Karpas-422 (cell line): ENCODE measurements around the gene MYOF. TPM values are rescaled to one million over a fixed set of nuclear protein-coding genes. Genes with fewer than 3 reads are reported as not detected.
"Not testable (repeated sequence)": the region's sequence is repeated elsewhere in the genome, so short reads cannot be mapped to it uniquely, and the experiment has no call there.

Experiments used
- DNase-seq: peaks from one replicate; pipeline ENCODE4 v3.0.0-alpha.2; 2015
- H2AFZ ChIP-seq: fragments of 200-600 bp; sonication (generic); 2 replicates; pipeline ENCODE4 v1.6.1; 2014; ENCODE audit warnings: antibody characterized with exemption, low read length, mixed read lengths
- H3K27ac ChIP-seq: fragments of 200-600 bp; sonication (generic); 2 replicates; pipeline ENCODE4 v1.5.1; 2014; ENCODE audit warnings: mild to moderate bottlenecking, low read length, moderate library complexity
- H3K27me3 ChIP-seq: fragments of 200-600 bp; sonication (generic); 2 replicates; pipeline ENCODE4 v1.6.1; 2014; ENCODE audit warnings: low read length, mixed read lengths
- H3K36me3 ChIP-seq: fragments of 200-600 bp; sonication (generic); 2 replicates; pipeline ENCODE4 v1.6.1; 2014; ENCODE audit warnings: low read length, mixed read lengths; ENCODE audit not compliant: insufficient read depth
- H3K4me1 ChIP-seq: fragments of 200-600 bp; sonication (generic); 2 replicates; pipeline ENCODE4 v1.6.1; 2014; ENCODE audit warnings: mild to moderate bottlenecking, low read length, mixed read lengths
- H3K4me2 ChIP-seq: fragments of 200-600 bp; sonication (generic); 2 replicates; pipeline ENCODE4 v1.6.1; 2014; ENCODE audit warnings: low read length, low read depth, mild to moderate bottlenecking; ENCODE audit not compliant: poor library complexity, severe bottlenecking
- H3K4me3 ChIP-seq: fragments of 200-600 bp; sonication (generic); 2 replicates; pipeline ENCODE4 v1.5.1; 2014; ENCODE audit warnings: mild to moderate bottlenecking, antibody characterized with exemption, low read length, mixed read lengths
- H3K79me2 ChIP-seq: fragments of 200-600 bp; sonication (generic); 2 replicates; pipeline ENCODE4 v1.6.1; 2014; ENCODE audit warnings: mild to moderate bottlenecking, low read length, mixed read lengths
- H3K9ac ChIP-seq: fragments of 200-600 bp; sonication (generic); 2 replicates; pipeline ENCODE4 v1.6.0; 2014; ENCODE audit warnings: low read length
- H3K9me2 ChIP-seq: fragments of 200-600 bp; sonication (generic), shearing (Covaris generic); replicated peaks from 2 replicates; pipeline ENCODE4 v1.6.0; 2014; ENCODE audit warnings: mild to moderate bottlenecking, low read length, moderate library complexity; ENCODE audit not compliant: insufficient read depth
- H3K9me3 ChIP-seq: fragments of 300-700, 200-600 bp; sonication (generic); 2 replicates; pipeline ENCODE4 v1.6.1; 2014; ENCODE audit warnings: low read length, mixed read lengths
- H4K20me1 ChIP-seq: fragments of 200-600 bp; sonication (generic); 2 replicates; pipeline ENCODE4 v1.6.1; 2014; ENCODE audit warnings: mild to moderate bottlenecking, antibody characterized with exemption, low read length, low read depth; ENCODE audit not compliant: insufficient read depth
- total RNA-seq: library from RNA; depleted of rRNA; stranded (reverse); fragments of >200 nt; shearing (Covaris generic); gene quantifications from 2 replicates; pipeline ENCODE4 v1.2.3, GENCODE V29; 2014; ENCODE audit warnings: low replicate concordance

Gene MYOF
- total RNA-seq, 1 experiment from 2014 or later, result 9.2 TPM

DNA sequence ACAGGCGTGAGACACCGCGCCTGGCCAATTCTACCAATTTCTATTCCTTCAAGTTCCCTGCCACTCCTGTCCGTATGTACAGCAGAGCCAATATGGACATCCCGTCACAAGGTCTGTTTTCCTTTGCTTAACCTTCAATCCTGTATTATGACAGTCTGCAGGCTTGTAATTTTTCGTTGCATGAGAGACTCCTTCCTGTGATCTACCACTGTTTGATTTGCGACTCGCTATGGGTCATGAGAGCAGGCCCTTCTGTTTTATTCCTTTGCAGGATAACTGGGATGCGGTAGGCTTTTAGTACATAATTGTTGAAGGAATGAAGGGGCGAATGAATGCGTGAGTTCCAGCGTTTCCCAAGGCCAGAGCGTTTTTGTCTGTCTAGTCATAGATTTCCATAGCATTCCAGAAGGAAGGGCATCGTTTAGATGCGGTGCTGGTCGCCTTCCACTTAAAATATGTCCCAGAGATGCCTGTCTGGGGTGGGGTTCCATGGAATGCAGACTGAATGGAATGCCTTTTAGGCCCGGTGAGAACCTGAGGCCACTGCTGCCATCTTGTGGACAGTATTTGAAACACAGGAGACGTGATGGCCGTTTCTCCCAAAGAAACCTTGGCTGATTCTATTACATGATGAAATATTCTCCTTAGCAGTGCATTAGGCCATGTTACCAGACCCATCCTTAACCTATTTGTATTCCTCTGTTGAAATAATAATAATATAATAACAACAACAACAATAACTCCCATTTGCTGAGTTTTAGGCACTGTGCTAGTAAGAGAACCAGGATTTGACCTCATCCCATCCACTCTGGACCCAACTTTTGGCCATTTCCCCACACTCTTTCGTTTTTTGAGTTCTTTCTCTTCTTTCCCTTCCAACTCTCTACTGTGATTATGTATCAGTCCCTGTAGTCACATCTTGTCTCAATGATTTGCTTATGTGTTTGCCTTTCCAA lies 193.2 kb downstream of the MYOF start:
- Histone ChIP-seq H3K4me2 (no peak overlapping the region), H3K9me2 (no peaks in the 10 kb centered on the region), H2AFZ (no peak overlapping the region), H3K27ac (no peak overlapping the region), H3K9ac (no peak overlapping the region), H3K36me3 (no peaks in the 10 kb centered on the region), H3K4me1 (no peaks in the 10 kb centered on the region), H3K9me3 (no peaks in the 10 kb centered on the region), H3K4me3 (no peak overlapping the region), H4K20me1 (no peaks in the 10 kb centered on the region), H3K79me2 (no peaks in the 10 kb centered on the region), H3K27me3 (no peaks in the 10 kb centered on the region)
- peak; percentile 73 for DNase-seq

- Histone ChIP-seq H3K9me3 (no peaks in the 10 kb centered on the region), H3K79me2 (no peaks in the 10 kb centered on the region), H3K9ac (no peak overlapping the region), H3K27me3 (no peaks in the 10 kb centered on the region), H3K27ac (no peak overlapping the region), H3K4me1 (no peaks in the 10 kb centered on the region), H3K4me2 (no peak overlapping the region), H3K4me3 (no peak overlapping the region), H3K9me2 (no peaks in the 10 kb centered on the region), H4K20me1 (no peaks in the 10 kb centered on the region), H2AFZ (no peak overlapping the region), H3K36me3 (no peaks in the 10 kb centered on the region)
- DNase-seq, result no peak
Observed at GRCh38 chr10:93287775-93288174, 194.4 kb downstream of the MYOF start.

DNA sequence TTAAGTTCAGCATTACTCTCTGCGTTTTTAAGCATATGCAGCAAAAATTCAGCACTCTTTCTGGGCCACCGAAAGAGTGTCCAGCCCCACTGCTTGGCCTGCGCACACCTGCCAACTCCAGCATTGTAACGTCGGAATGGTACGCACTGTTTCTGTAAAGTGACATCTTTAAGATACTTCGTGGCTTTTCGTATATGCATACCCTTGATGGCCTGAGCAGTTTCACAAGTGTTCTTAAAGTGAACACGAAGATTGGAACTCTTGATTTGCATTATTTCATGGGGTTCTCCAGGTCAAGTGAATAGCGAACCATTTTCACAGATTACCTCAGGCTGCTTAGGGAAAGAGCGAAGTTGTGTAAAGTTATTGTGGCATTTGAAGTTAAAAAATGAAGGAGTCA lies 197.9 kb downstream of the MYOF start:
- not testable (repeated sequence) for H3K9me2 ChIP-seq, H3K9me3 ChIP-seq, H3K27ac ChIP-seq, H3K9ac ChIP-seq, H3K4me2 ChIP-seq, H3K27me3 ChIP-seq, H3K4me1 ChIP-seq, DNase-seq, H4K20me1 ChIP-seq, H2AFZ ChIP-seq, H3K36me3 ChIP-seq, H3K4me3 ChIP-seq, H3K79me2 ChIP-seq

- Histone ChIP-seq H4K20me1 (no peaks in the 10 kb centered on the region), H3K79me2 (no peaks in the 10 kb centered on the region), H3K9me3 (no peaks in the 10 kb centered on the region), H3K4me2 (no peak overlapping the region), H3K36me3 (no peaks in the 10 kb centered on the region), H3K27me3 (no peaks in the 10 kb centered on the region), H3K9me2 (no peaks in the 10 kb centered on the region), H2AFZ (no peak overlapping the region), H3K9ac (no peak overlapping the region), H3K4me1 (no peaks in the 10 kb centered on the region), H3K4me3 (no peak overlapping the region), H3K27ac (no peak overlapping the region)
- DNase-seq, result no peak
Observed at GRCh38 chr10:93281367-93281720, 200.8 kb downstream of the MYOF start.

- no peaks in the 10 kb centered on the region for H4K20me1 ChIP-seq
Observed at GRCh38 chr10:93280699-93281366, 201.3 kb downstream of the MYOF start.

DNA sequence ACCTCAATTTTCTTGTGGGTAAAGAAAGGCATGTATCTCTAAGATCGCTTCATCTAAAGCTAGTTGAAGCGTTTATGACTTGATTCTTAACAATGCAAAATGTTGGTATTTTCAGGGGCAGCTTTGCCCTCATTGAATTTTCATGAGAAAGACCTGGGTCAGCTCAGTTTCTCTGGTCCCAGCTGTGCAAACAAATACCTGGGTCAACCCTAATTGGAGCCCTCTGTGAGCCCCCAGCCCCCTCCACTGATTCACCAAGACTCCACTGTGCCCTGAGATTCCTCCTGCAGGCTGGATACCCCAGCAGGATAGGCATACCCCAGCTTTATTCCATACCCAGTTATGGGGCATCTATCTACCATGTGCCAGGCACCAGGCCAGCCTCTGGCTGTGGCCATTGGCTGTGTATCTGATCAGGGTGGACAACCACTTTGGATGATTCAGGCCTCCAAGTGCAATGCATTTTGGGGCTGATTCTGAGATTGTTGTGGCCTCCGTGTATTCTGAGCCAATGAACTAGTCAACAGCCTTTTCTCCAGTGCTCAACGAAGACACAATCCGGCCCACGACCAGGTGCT lies 201.9 kb downstream of the MYOF start:
- H3K27ac ChIP-seq, result no peak overlapping the region
- no peaks in the 10 kb centered on the region for H3K4me1 ChIP-seq
- H2AFZ ChIP-seq, result no peak overlapping the region
- no peak overlapping the region for H3K4me3 ChIP-seq
- H4K20me1 ChIP-seq, result no peaks in the 10 kb centered on the region
- H3K4me2 ChIP-seq, result no peak overlapping the region
- no peak overlapping the region for H3K9ac ChIP-seq
- H3K9me2 ChIP-seq, result no peaks in the 10 kb centered on the region
- H3K36me3 ChIP-seq, result no peaks in the 10 kb centered on the region
- no peaks in the 10 kb centered on the region for H3K9me3 ChIP-seq
- no peaks in the 10 kb centered on the region for H3K27me3 ChIP-seq
- H3K79me2 ChIP-seq, result no peaks in the 10 kb centered on the region
- DNase-seq, result no peak

More at GRCh38 chr10:93280699-93281366, 201.3 kb downstream of the MYOF start:
- Histone ChIP-seq H3K27me3 (no peaks in the 10 kb centered on the region), H3K9me2 (no peaks in the 10 kb centered on the region), H3K79me2 (no peaks in the 10 kb centered on the region), H2AFZ (no peak overlapping the region), H3K4me2 (no peak overlapping the region), H3K4me3 (no peak overlapping the region), H3K36me3 (no peaks in the 10 kb centered on the region), H3K4me1 (no peaks in the 10 kb centered on the region), H3K9ac (no peak overlapping the region), H3K9me3 (no peaks in the 10 kb centered on the region), H3K27ac (no peak overlapping the region)
- DNase-seq, result no peak

DNA sequence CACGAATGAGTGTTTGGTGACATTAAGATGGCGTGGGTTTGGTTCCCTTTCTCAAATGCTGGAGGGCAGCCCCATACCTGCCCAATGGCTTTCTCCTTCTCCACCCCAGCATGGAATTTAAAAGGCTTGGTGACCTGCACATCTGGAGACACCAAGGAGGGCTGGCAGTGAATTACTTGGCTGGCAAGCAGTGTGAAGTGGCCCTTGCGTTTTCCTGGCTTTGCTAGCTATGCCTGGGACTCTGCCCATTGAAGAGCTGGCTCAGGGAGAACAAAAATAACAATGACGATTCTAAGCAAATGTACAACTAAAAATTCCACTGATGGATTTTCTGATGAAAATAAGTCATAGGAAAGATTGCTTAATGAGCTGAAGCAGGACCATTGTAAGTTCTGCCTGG lies 204.8 kb downstream of the MYOF start:
- H2AFZ ChIP-seq, result no peak overlapping the region
- H3K27me3 ChIP-seq, result no peaks in the 10 kb centered on the region
- no peak overlapping the region for H3K27ac ChIP-seq
- H3K4me1 ChIP-seq, result no peaks in the 10 kb centered on the region
- H3K4me2 ChIP-seq, result no peak overlapping the region
- H4K20me1 ChIP-seq, result no peaks in the 10 kb centered on the region
- H3K9me3 ChIP-seq, result no peaks in the 10 kb centered on the region
- no peak overlapping the region for H3K9ac ChIP-seq
- no peak overlapping the region for H3K4me3 ChIP-seq
- DNase-seq, result no peak
- H3K79me2 ChIP-seq, result no peaks in the 10 kb centered on the region
- no peaks in the 10 kb centered on the region for H3K9me2 ChIP-seq
- no peaks in the 10 kb centered on the region for H3K36me3 ChIP-seq

GRCh38 chr10:93274419-93274818 lies 207.7 kb downstream of the MYOF start:
- H3K9me2 ChIP-seq, result no peaks in the 10 kb centered on the region
- no peak overlapping the region for H3K4me2 ChIP-seq
- H3K36me3 ChIP-seq, result no peaks in the 10 kb centered on the region
- H3K79me2 ChIP-seq, result no peaks in the 10 kb centered on the region
- DNase-seq, result no peak
- H3K4me3 ChIP-seq, result no peak overlapping the region
- no peaks in the 10 kb centered on the region for H3K9me3 ChIP-seq
- no peaks in the 10 kb centered on the region for H3K4me1 ChIP-seq
- H2AFZ ChIP-seq, result no peak overlapping the region
- no peak overlapping the region for H3K27ac ChIP-seq
- H4K20me1 ChIP-seq, result no peaks in the 10 kb centered on the region
- H3K9ac ChIP-seq, result no peak overlapping the region
- H3K27me3 ChIP-seq, result no peaks in the 10 kb centered on the region
